ENCODE measurements around the gene ERCC6L.

DNA sequence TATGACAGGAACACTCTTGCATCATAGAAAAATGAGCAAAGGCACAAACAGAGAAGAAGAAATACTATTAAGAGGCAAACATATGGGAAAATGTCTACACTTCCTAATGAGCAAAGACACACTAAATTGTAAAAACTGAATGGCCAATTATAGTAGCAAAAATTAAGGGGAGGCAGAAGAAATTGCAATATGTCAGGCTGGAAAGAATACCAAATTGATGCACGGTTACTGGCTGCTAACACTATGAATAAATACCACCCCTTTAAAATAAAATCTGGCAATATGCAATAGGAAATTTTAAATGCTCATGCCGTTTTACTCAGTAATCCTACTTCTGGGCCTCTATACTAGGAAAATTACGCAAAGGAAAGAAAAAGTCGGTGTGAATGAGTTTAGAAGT, 73.3 kb downstream of the ERCC6L start:
- TF ChIP-seq TARDBP (IDR thresholded peaks at IDR 0.05; ENCODE audit: borderline replicate concordance), result no peak
- no peak for TF ChIP-seq SRF (IDR thresholded peaks at IDR 0.05; ENCODE audit: low read depth in 2 of 2, low read length in 2 of 2)
- no peak for TF ChIP-seq EP300 (IDR thresholded peaks at IDR 0.05; ENCODE audit: borderline replicate concordance in 1 of 2, control insufficient read depth in 1 of 2, low read depth in 2 of 2, low read length in 2 of 2)
- TF ChIP-seq ZNF592 (IDR thresholded peaks at IDR 0.05), result no peak
- TF ChIP-seq EZH2 (IDR thresholded peaks at IDR 0.05; ENCODE audit: borderline replicate concordance, control insufficient read depth, low read depth, low read length), result no peak
- TF ChIP-seq, protein P1, sequence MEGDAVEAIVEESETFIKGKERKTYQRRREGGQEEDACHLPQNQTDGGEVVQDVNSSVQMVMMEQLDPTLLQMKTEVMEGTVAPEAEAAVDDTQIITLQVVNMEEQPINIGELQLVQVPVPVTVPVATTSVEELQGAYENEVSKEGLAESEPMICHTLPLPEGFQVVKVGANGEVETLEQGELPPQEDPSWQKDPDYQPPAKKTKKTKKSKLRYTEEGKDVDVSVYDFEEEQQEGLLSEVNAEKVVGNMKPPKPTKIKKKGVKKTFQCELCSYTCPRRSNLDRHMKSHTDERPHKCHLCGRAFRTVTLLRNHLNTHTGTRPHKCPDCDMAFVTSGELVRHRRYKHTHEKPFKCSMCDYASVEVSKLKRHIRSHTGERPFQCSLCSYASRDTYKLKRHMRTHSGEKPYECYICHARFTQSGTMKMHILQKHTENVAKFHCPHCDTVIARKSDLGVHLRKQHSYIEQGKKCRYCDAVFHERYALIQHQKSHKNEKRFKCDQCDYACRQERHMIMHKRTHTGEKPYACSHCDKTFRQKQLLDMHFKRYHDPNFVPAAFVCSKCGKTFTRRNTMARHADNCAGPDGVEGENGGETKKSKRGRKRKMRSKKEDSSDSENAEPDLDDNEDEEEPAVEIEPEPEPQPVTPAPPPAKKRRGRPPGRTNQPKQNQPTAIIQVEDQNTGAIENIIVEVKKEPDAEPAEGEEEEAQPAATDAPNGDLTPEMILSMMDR (IDR thresholded peaks at IDR 0.05 in 2 of 3, conservative IDR thresholded peaks at IDR 0.05 in 1 of 3; ENCODE audit: control insufficient read depth in 2 of 3, extremely low read depth in 1 of 3, insufficient read depth in 1 of 3, low read depth in 3 of 3, low read length in 3 of 3), result no peak
- no peak for TF ChIP-seq FOS (IDR thresholded peaks at IDR 0.05; ENCODE audit: borderline replicate concordance, extremely low read depth, insufficient read length)
- no peak for TF ChIP-seq GABPA (IDR thresholded peaks at IDR 0.05; ENCODE audit: low read depth)
